Neuron (in vitro differentiated cells): ENCODE data around the gene LRRC70.

Source experiments
- H2AFZ ChIP-seq: one replicate; pipeline ENCODE4 v1.6.1; 2013; ENCODE audit warnings: low read depth, mild to moderate bottlenecking, inconsistent platforms, low read length, moderate library complexity
- H3K27me3 ChIP-seq: one replicate; pipeline ENCODE4 v1.6.1; 2013; ENCODE audit warnings: low read length; ENCODE audit not compliant: insufficient read depth
- H3K36me3 ChIP-seq: one replicate; pipeline ENCODE4 v1.6.1; 2013; ENCODE audit warnings: low read length; ENCODE audit not compliant: insufficient read depth
- H3K4me1 ChIP-seq: one replicate; pipeline ENCODE4 v1.6.1; 2013; ENCODE audit warnings: low read length; ENCODE audit not compliant: insufficient read depth
- H3K4me3 ChIP-seq: 2 replicates; pipeline ENCODE4 v1.5.1; 2013; ENCODE audit warnings: mild to moderate bottlenecking, low read length, moderate library complexity
- H3K9me3 ChIP-seq: one replicate; pipeline ENCODE4 v1.6.1; 2013; ENCODE audit warnings: low read length

The LRRC70 gene

GRCh38 chr5:62597314-62597713 lies 18.7 kb downstream of the LRRC70 start:
- Histone ChIP-seq H3K9me3 (no peaks in the 10 kb centered on the region), H3K27me3 (no peaks in the 10 kb centered on the region), H3K4me1 (no peaks in the 10 kb centered on the region), H3K4me3 (no peak overlapping the region), H3K36me3 (peaks cover 13% of the 10 kb centered on the region), H2AFZ (no peak overlapping the region)

- peaks cover 3% of the 10 kb centered on the region for H3K9me3 ChIP-seq
- no peaks in the 10 kb centered on the region for H3K4me1 ChIP-seq
- no peak overlapping the region for H2AFZ ChIP-seq
- no peak overlapping the region for H3K4me3 ChIP-seq
- H3K36me3 ChIP-seq, result peaks cover 11% of the 10 kb centered on the region
- H3K27me3 ChIP-seq, result no peaks in the 10 kb centered on the region
These were observed 22.1 kb downstream of the LRRC70 start for GRCh38 chr5:62600560-62601252.

DNA sequence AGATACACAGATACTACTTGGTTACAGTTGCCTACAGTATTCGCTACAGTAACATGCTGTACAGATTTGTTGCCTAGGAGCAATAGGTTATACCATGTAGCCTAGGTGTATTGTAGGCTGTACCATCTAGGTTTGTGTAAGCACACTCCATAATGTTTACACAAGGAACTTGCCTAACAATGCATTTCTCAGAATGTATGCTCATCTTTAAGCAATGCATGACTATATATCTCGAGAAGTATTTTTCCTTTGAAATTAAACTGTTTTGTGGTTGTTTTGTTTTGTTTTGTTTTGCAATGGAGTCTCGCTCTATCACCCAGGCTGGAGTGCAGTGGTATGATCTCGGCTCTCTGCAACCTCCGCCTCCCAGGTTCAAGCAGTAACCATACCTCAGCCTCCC lies 25.3 kb downstream of the LRRC70 start:
- no peaks in the 10 kb centered on the region for H3K27me3 ChIP-seq
- H3K4me1 ChIP-seq, result no peaks in the 10 kb centered on the region
- H2AFZ ChIP-seq, result no peak overlapping the region
- peaks cover 3% of the 10 kb centered on the region for H3K9me3 ChIP-seq
- H3K36me3 ChIP-seq, result peaks cover 9% of the 10 kb centered on the region
- H3K4me3 ChIP-seq, result no peak overlapping the region

GRCh38 chr5:62605638-62606037 lies 27.0 kb downstream of the LRRC70 start:
- Histone ChIP-seq H3K4me3 (no peak overlapping the region), H3K9me3 (peaks cover 3% of the 10 kb centered on the region), H3K4me1 (no peaks in the 10 kb centered on the region), H3K36me3 (peaks cover 9% of the 10 kb centered on the region), H2AFZ (no peak overlapping the region), H3K27me3 (no peaks in the 10 kb centered on the region)

GRCh38 chr5:62606878-62607277 lies 28.3 kb downstream of the LRRC70 start:
- Histone ChIP-seq H3K36me3 (peaks cover 9% of the 10 kb centered on the region), H3K4me3 (no peak overlapping the region), H3K9me3 (peaks cover 3% of the 10 kb centered on the region), H2AFZ (no peak overlapping the region), H3K27me3 (no peaks in the 10 kb centered on the region), H3K4me1 (no peaks in the 10 kb centered on the region)

- peaks cover 3% of the 10 kb centered on the region for H3K9me3 ChIP-seq
- H2AFZ ChIP-seq, result no peak overlapping the region
- peaks cover 9% of the 10 kb centered on the region for H3K36me3 ChIP-seq
- no peaks in the 10 kb centered on the region for H3K27me3 ChIP-seq
- no peak overlapping the region for H3K4me3 ChIP-seq
- H3K4me1 ChIP-seq, result no peaks in the 10 kb centered on the region
These were observed 29.0 kb downstream of the LRRC70 start for GRCh38 chr5:62607615-62608014.

- H3K4me3 ChIP-seq, result no peak overlapping the region
- H3K9me3 ChIP-seq, result no peaks in the 10 kb centered on the region
- H3K36me3 ChIP-seq, result peaks cover under 1% of the 10 kb centered on the region
- no peaks in the 10 kb centered on the region for H3K27me3 ChIP-seq
- no peaks in the 10 kb centered on the region for H3K4me1 ChIP-seq
- no peak overlapping the region for H2AFZ ChIP-seq
These were observed 30.2 kb downstream of the LRRC70 start for GRCh38 chr5:62608529-62609511.

DNA sequence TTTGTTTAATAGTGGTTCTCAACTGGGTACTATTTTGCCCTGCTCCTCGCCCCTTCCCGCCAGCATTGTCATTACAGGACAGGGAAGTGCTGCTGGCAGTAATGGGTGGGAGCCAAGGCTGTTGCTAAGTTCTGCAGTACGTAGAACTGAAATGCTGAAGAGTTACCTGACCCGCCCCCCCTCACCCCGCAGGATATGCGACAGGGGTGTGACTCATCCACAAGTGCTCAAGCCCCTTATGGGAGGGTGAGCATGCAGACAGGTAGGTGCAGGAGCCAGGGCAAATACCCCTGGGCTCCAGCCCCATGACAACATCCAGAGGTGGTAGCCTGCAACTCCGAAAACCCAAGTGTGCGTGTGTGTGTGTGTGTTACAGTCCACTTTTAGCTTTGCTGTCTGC lies 35.7 kb downstream of the LRRC70 start:
- Histone ChIP-seq H3K27me3 (no peaks in the 10 kb centered on the region), H3K4me3 (no peak overlapping the region), H3K36me3 (peaks cover 5% of the 10 kb centered on the region), H3K4me1 (no peaks in the 10 kb centered on the region), H2AFZ (no peak overlapping the region), H3K9me3 (peaks cover 2% of the 10 kb centered on the region)

GRCh38 chr5:62616615-62617277 lies 38.1 kb downstream of the LRRC70 start:
- H3K36me3 ChIP-seq, result peaks cover 5% of the 10 kb centered on the region
- H3K27me3 ChIP-seq, result no peaks in the 10 kb centered on the region
- H2AFZ ChIP-seq, result no peak overlapping the region

GRCh38 chr5:62617943-62618342 lies 39.3 kb downstream of the LRRC70 start:
- peaks cover 2% of the 10 kb centered on the region for H3K9me3 ChIP-seq
- H3K4me1 ChIP-seq, result no peaks in the 10 kb centered on the region
- H3K4me3 ChIP-seq, result no peak overlapping the region
- no peak overlapping the region for H2AFZ ChIP-seq
- peaks cover 5% of the 10 kb centered on the region for H3K36me3 ChIP-seq
- H3K27me3 ChIP-seq, result no peaks in the 10 kb centered on the region

More at GRCh38 chr5:62616615-62617277, 38.1 kb downstream of the LRRC70 start:
- Histone ChIP-seq H3K4me3 (no peak overlapping the region), H3K4me1 (no peaks in the 10 kb centered on the region), H3K9me3 (peaks cover 2% of the 10 kb centered on the region)

- H3K27me3 ChIP-seq, result no peaks in the 10 kb centered on the region
- H2AFZ ChIP-seq, result no peak overlapping the region
- H3K4me1 ChIP-seq, result no peaks in the 10 kb centered on the region
- H3K9me3 ChIP-seq, result no peaks in the 10 kb centered on the region
- no peak overlapping the region for H3K4me3 ChIP-seq
- no peaks in the 10 kb centered on the region for H3K36me3 ChIP-seq
These were observed 42.1 kb downstream of the LRRC70 start for GRCh38 chr5:62620761-62621160.

GRCh38 chr5:62621280-62621679 lies 42.7 kb downstream of the LRRC70 start:
- no peaks in the 10 kb centered on the region for H3K36me3 ChIP-seq
- no peak overlapping the region for H3K4me3 ChIP-seq
- H3K27me3 ChIP-seq, result no peaks in the 10 kb centered on the region
- H2AFZ ChIP-seq, result no peak overlapping the region
- no peaks in the 10 kb centered on the region for H3K9me3 ChIP-seq
- H3K4me1 ChIP-seq, result no peaks in the 10 kb centered on the region

DNA sequence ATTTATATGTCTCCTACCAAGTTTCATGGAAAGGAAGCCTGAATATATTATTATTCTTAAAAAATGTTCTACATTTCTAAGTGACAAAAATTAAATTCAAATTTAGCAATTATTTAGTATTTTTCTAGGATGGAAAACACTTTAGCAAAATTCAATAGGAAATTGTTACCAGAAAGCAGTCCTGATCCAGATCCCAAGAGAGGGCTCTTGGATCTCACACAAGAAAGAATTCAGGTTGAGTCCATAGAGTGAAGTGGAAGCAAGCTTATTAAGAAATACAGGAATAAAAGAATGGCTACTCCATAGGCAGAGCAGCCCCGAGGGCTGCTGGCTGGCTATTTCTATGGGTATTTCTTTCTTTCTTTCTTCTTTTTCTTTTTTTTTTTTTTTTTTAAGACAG lies 44.7 kb downstream of the LRRC70 start:
- Histone ChIP-seq H3K36me3 (peaks cover 8% of the 10 kb centered on the region), H3K4me1 (no peaks in the 10 kb centered on the region), H3K9me3 (no peaks in the 10 kb centered on the region), H2AFZ (no peak overlapping the region), H3K27me3 (no peaks in the 10 kb centered on the region), H3K4me3 (no peak overlapping the region)
